T-helper 1 cell (primary cell): ENCODE measurements around the gene HYAL2.

ENCODE experiments used
- DNase-seq, 5 donors: peaks; one replicate each; pipeline ENCODE4 v3.0.0-alpha.2; 2012 to 2020

The HYAL2 gene

GRCh38 chr3:50268703-50269451 lies 53.7 kb downstream of the HYAL2 start, which contains the start of gene SEMA3B:
SEMA3B (plus strand) TSS chr3:50269147; CDS start chr3:50269241, 94 bp downstream.
- DNase-seq: no peak

- DNase-seq: no peak
Observed at GRCh38 chr3:50268276-50268675, 54.3 kb downstream of the HYAL2 start.
